ENCODE data around the gene ANKRD55.

DNA sequence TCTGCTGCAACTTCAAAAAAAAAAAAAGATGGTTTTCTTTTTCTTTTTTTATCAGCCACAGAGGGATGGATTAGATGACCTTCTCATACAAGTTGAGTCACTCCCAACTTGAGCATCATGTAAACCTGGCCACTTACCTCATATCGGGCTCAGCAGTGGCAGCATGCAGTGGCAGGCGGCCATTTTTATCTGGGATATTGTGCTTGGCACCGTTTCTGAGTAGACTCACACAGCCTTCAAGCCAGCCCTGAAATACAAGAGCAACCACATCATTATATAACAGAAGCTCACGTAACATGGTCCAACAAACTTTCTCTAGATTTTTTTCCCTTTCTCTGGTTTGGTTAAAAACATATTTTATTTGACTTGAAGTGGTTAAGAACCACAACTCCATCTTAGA is 62.6 kb downstream of the ANKRD55 start:
- no peak for TF ChIP-seq POLR2A (IDR thresholded peaks at IDR 0.05)
- TF ChIP-seq, protein P1, sequence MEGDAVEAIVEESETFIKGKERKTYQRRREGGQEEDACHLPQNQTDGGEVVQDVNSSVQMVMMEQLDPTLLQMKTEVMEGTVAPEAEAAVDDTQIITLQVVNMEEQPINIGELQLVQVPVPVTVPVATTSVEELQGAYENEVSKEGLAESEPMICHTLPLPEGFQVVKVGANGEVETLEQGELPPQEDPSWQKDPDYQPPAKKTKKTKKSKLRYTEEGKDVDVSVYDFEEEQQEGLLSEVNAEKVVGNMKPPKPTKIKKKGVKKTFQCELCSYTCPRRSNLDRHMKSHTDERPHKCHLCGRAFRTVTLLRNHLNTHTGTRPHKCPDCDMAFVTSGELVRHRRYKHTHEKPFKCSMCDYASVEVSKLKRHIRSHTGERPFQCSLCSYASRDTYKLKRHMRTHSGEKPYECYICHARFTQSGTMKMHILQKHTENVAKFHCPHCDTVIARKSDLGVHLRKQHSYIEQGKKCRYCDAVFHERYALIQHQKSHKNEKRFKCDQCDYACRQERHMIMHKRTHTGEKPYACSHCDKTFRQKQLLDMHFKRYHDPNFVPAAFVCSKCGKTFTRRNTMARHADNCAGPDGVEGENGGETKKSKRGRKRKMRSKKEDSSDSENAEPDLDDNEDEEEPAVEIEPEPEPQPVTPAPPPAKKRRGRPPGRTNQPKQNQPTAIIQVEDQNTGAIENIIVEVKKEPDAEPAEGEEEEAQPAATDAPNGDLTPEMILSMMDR (IDR thresholded peaks at IDR 0.05), result no peak
